Neural cell (in vitro differentiated cells): ENCODE measurements around the gene HOXC5. TPM values are rescaled to one million over a fixed set of nuclear protein-coding genes. Genes with fewer than 3 reads are reported as not detected.

Source experiments
- H2AFZ ChIP-seq: fragments of 200-600, 300-800 bp; sonication (generic), shearing (Covaris generic); 2 replicates; pipeline ENCODE4 v1.6.0; 2014; ENCODE audit warnings: low read depth, mild to moderate bottlenecking, antibody characterized with exemption, low read length, moderate library complexity
- H3F3A ChIP-seq: fragments of 200-600 bp; shearing (Covaris generic); 2 replicates; pipeline ENCODE4 v1.6.1; 2016; ENCODE audit warnings: mild to moderate bottlenecking, moderate library complexity, mixed read lengths, antibody characterized with exemption, low read length; ENCODE audit not compliant: insufficient read depth, poor library complexity, severe bottlenecking
- H3K27ac ChIP-seq: fragments of 200-600, 300-800 bp; sonication (generic), shearing (Covaris generic); 2 replicates; pipeline ENCODE4 v1.5.1; 2014; ENCODE audit warnings: mild to moderate bottlenecking, low read length, moderate library complexity
- H3K27me3 ChIP-seq: fragments of 300-800, 200-600 bp; sonication (generic), shearing (Covaris generic); 2 replicates; pipeline ENCODE4 v1.6.0; 2014; ENCODE audit warnings: mild to moderate bottlenecking, low read depth, low read length, moderate library complexity; ENCODE audit not compliant: insufficient read depth
- H3K36me3 ChIP-seq: fragments of 300-800, 200-600 bp; sonication (generic), shearing (Covaris generic); 2 replicates; pipeline ENCODE4 v1.5.1; 2014; ENCODE audit warnings: mild to moderate bottlenecking, antibody characterized with exemption, low read length, moderate library complexity; ENCODE audit not compliant: insufficient read depth
- H3K4me2 ChIP-seq: fragments of 300-800, 200-600 bp; sonication (generic), shearing (Covaris generic); 2 replicates; pipeline ENCODE4 v1.6.0; 2014; ENCODE audit warnings: mild to moderate bottlenecking, low read length
- H3K4me3 ChIP-seq: fragments of 300-800, 200-600 bp; sonication (generic), shearing (Covaris generic); 2 replicates; pipeline ENCODE4 v1.5.1; 2014; ENCODE audit warnings: mild to moderate bottlenecking, low read length, moderate library complexity
- H3K79me2 ChIP-seq: fragments of 200-600 bp; shearing (Covaris generic); replicated peaks from 2 replicates; pipeline ENCODE4 v1.6.0; 2014; ENCODE audit warnings: mild to moderate bottlenecking, low read length, moderate library complexity; ENCODE audit not compliant: insufficient read depth
- H3K9ac ChIP-seq: fragments of 300-800, 200-600 bp; sonication (generic), shearing (Covaris generic); 2 replicates; pipeline ENCODE4 v1.6.1; 2016; ENCODE audit warnings: mild to moderate bottlenecking, low read length, mixed read lengths
- H3K9me2 ChIP-seq: fragments of 200-600 bp; shearing (Covaris generic); 2 replicates; pipeline ENCODE4 v1.6.1; 2016; ENCODE audit warnings: mild to moderate bottlenecking, low read length, mixed read lengths; ENCODE audit not compliant: insufficient read depth
- H3K9me3 ChIP-seq: fragments of 200-600, 300-800 bp; sonication (generic), shearing (Covaris generic); 2 replicates; pipeline ENCODE4 v1.6.1; 2016; ENCODE audit warnings: mild to moderate bottlenecking, mixed run types, low read length, moderate library complexity, mixed read lengths
- H4K20me1 ChIP-seq: fragments of 200-600 bp; shearing (Covaris generic); 2 replicates; pipeline ENCODE4 v1.6.1; 2016; ENCODE audit warnings: mild to moderate bottlenecking, mixed run types; ENCODE audit not compliant: insufficient read depth
- CTCF ChIP-seq: fragments of 450-650 bp; IDR thresholded peaks from 2 replicates; pipeline ENCODE4 v1.5.1; 2014; ENCODE audit warnings: antibody characterized with exemption, mild to moderate bottlenecking, moderate library complexity; ENCODE audit not compliant: poor library complexity, severe bottlenecking
- EP300 ChIP-seq: fragments of 450-650 bp; conservative IDR thresholded peaks from 2 replicates; pipeline ENCODE4 v1.6.1; 2014; ENCODE audit warnings: antibody characterized with exemption, mild to moderate bottlenecking, moderate library complexity; ENCODE audit not compliant: poor library complexity, severe bottlenecking
- EZH2 ChIP-seq: fragments of 200-600, 300-800 bp; shearing (Covaris generic), sonication (generic); IDR thresholded peaks from 2 replicates; pipeline ENCODE4 v1.6.1; 2014; ENCODE audit warnings: antibody characterized with exemption, low read length, borderline replicate concordance, mild to moderate bottlenecking; ENCODE audit not compliant: insufficient read depth, poor library complexity, severe bottlenecking
- MXI1 ChIP-seq: fragments of 450-650 bp; conservative IDR thresholded peaks from 2 replicates; pipeline ENCODE4 v1.6.1; 2014; ENCODE audit warnings: antibody characterized with exemption, mild to moderate bottlenecking; ENCODE audit not compliant: poor library complexity, severe bottlenecking
- POLR2AphosphoS5 ChIP-seq: IDR thresholded peaks from 2 replicates; pipeline ENCODE4 v1.6.1; 2012
- RAD21 ChIP-seq: fragments of 450-650 bp; conservative IDR thresholded peaks from 2 replicates; pipeline ENCODE4 v1.6.1; 2014; ENCODE audit warnings: antibody characterized with exemption, mild to moderate bottlenecking, moderate library complexity
- REST ChIP-seq: IDR thresholded peaks from 2 replicates; pipeline ENCODE4 v1.6.1; 2012; ENCODE audit warnings: borderline replicate concordance
- SMC3 ChIP-seq: fragments of 450-650 bp; conservative IDR thresholded peaks from 2 replicates; pipeline ENCODE4 v1.6.1; 2014; ENCODE audit warnings: antibody characterized with exemption, mild to moderate bottlenecking, moderate library complexity; ENCODE audit not compliant: poor library complexity
- TAF1 ChIP-seq: IDR thresholded peaks from 2 replicates; pipeline ENCODE4 v1.6.1; 2012; ENCODE audit warnings: low read depth
- polyA plus RNA-seq: library from polyadenylated mRNA; depleted of rRNA; stranded (reverse); fragments of >200 nt; gene quantifications from 2 replicates; pipeline ENCODE4 v1.2.3, GENCODE V29; 2014

HOXC5 gene
- polyA plus RNA-seq, 1 donor from 2014 or later: not detected

- Histone ChIP-seq H3K27me3 (peaks cover 100% of the 10 kb centered on the region), H3F3A (no peaks in the 10 kb centered on the region), H3K9me3 (no peaks in the 10 kb centered on the region), H3K4me3 (no peak overlapping the region), H4K20me1 (no peaks in the 10 kb centered on the region), H3K9ac (no peak overlapping the region), H3K36me3 (no peaks in the 10 kb centered on the region), H2AFZ (no peak overlapping the region), H3K79me2 (no peaks in the 10 kb centered on the region), H3K4me2 (no peak overlapping the region), H3K9me2 (no peaks in the 10 kb centered on the region), H3K27ac (no peak overlapping the region)
- TF ChIP-seq SMC3: no peak
- TF ChIP-seq EP300: no peak
- no peak for TF ChIP-seq REST
- TF ChIP-seq POLR2AphosphoS5: no peak
- no peak for TF ChIP-seq MXI1
- TF ChIP-seq CTCF: no peak
- TF ChIP-seq TAF1: no peak
Observed at GRCh38 chr12:54035568-54036264, 2.9 kb downstream of the HOXC5 start.

- Histone ChIP-seq H3F3A (no peaks in the 10 kb centered on the region), H3K79me2 (no peaks in the 10 kb centered on the region), H3K27me3 (peaks cover 100% of the 10 kb centered on the region), H4K20me1 (no peaks in the 10 kb centered on the region), H2AFZ (no peak overlapping the region), H3K9me3 (no peaks in the 10 kb centered on the region), H3K9me2 (no peaks in the 10 kb centered on the region), H3K4me2 (no peak overlapping the region), H3K4me3 (no peak overlapping the region), H3K36me3 (no peaks in the 10 kb centered on the region), H3K9ac (no peak overlapping the region), H3K27ac (no peak overlapping the region)
- TF ChIP-seq MXI1 (no peak), REST (no peak), SMC3 (no peak), EP300 (no peak), POLR2AphosphoS5 (no peak), EZH2 (no peak), RAD21 (no peak), TAF1 (no peak), CTCF (no peak)
Observed at GRCh38 chr12:54036620-54037359, 3.9 kb downstream of the HOXC5 start.
